ENCODE data around the gene PCDHB11.
"Not testable (repeated sequence)": the region's sequence is repeated elsewhere in the genome, so short reads cannot be mapped to it uniquely, and the experiment has no call there.

PCDHB11 gene

GRCh38 chr5:141199359-141200235 is at the start of gene PCDHB11:
Gene PCDHB11 (plus strand): TSS chr5:141199627. CDS start chr5:141199775, 148 bp downstream.
- no peak for DNase-seq (ENCODE audit: low read depth in 3 of 3)

- DNase-seq (ENCODE audit: low read depth in 3 of 3), result no peak
Observed at GRCh38 chr5:141149812-141150211, 49.6 kb upstream of the PCDHB11 start, which contains the start of gene PCDHB6. Gene PCDHB6 (plus strand): TSS chr5:141150057. CDS start chr5:141150258, 201 bp downstream.

DNA sequence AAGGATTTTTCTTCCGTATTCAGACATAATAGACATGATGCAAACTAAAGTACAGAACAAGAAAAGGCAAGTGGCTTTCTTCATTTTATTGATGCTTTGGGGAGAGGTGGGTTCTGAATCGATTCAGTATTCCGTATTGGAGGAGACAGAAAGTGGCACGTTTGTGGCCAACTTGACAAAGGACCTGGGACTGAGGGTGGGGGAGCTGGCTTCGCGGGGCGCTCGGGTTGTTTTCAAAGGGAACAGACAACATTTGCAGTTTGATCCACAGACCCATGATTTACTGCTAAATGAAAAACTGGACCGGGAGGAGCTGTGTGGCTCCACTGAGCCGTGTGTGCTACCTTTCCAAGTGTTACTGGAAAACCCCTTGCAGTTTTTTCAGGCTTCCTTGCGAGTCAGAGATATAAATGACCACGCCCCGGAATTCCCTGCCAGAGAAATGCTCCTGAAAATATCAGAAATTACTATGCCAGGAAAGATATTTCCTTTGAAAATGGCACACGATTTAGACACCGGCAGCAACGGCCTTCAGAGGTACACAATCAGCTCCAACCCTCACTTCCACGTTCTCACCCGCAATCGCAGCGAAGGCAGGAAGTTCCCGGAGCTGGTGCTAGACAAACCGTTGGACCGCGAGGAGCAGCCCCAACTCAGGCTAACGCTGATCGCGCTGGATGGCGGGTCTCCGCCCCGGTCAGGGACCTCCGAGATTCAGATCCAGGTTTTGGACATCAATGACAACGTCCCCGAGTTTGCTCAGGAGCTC is 49.0 kb upstream of the PCDHB11 start:
- DNase-seq (ENCODE audit: low read depth in 3 of 3), result no peak

GRCh38 chr5:141150993-141151325 is 48.5 kb upstream of the PCDHB11 start:
- DNase-seq (ENCODE audit: low read depth in 3 of 3), result no peak

- not testable (repeated sequence) for DNase-seq (ENCODE audit: low read depth in 3 of 3)
Observed at GRCh38 chr5:141151632-141152031, 47.8 kb upstream of the PCDHB11 start.

DNA sequence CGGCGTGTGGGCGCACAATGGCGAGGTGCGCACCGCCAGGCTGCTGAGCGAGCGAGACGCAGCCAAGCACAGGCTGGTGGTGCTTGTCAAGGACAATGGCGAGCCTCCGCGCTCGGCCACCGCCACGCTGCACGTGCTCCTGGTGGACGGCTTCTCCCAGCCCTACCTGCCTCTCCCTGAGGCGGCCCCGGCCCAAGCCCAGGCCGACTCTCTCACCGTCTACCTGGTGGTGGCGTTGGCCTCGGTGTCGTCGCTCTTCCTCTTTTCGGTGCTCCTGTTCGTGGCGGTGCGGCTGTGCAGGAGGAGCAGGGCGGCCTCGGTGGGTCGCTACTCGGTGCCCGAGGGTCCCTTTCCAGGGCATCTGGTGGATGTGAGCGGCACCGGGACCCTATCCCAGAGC is 47.3 kb upstream of the PCDHB11 start:
- not testable (repeated sequence) for DNase-seq (ENCODE audit: low read depth in 3 of 3)

GRCh38 chr5:141155540-141156374 is 43.7 kb upstream of the PCDHB11 start:
- no peak for DNase-seq (ENCODE audit: low read depth in 3 of 3)

DNA sequence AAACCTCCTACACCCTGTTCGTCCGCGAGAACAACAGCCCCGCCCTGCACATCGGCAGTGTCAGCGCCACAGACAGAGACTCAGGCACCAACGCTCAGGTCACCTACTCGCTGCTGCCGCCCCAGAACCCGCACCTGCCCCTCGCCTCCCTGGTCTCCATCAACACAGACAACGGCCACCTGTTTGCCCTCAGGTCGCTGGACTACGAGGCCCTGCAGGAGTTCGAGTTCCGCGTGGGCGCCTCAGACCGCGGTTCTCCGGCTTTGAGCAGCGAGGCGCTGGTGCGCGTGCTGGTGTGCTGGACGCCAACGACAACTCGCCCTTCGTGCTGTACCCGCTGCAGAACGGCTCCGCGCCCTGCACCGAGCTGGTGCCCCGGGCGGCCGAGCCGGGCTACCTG is 42.1 kb upstream of the PCDHB11 start:
- DNase-seq (ENCODE audit: low read depth in 3 of 3), result not testable (repeated sequence)

DNA sequence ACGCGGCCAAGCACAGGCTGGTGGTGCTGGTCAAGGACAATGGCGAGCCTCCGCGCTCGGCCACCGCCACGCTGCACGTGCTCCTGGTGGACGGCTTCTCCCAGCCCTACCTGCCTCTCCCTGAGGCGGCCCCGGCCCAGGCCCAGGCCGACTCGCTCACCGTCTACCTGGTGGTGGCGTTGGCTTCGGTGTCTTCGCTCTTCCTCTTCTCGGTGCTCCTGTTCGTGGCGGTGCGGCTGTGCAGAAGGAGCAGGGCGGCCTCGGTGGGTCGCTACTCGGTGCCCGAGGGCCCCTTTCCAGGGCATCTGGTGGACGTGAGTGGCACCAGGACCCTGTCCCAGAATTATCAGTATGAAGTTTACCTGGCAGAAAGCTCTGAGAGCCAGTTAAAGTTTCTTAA is 41.5 kb upstream of the PCDHB11 start:
- not testable (repeated sequence) for DNase-seq (ENCODE audit: low read depth in 3 of 3)

DNA sequence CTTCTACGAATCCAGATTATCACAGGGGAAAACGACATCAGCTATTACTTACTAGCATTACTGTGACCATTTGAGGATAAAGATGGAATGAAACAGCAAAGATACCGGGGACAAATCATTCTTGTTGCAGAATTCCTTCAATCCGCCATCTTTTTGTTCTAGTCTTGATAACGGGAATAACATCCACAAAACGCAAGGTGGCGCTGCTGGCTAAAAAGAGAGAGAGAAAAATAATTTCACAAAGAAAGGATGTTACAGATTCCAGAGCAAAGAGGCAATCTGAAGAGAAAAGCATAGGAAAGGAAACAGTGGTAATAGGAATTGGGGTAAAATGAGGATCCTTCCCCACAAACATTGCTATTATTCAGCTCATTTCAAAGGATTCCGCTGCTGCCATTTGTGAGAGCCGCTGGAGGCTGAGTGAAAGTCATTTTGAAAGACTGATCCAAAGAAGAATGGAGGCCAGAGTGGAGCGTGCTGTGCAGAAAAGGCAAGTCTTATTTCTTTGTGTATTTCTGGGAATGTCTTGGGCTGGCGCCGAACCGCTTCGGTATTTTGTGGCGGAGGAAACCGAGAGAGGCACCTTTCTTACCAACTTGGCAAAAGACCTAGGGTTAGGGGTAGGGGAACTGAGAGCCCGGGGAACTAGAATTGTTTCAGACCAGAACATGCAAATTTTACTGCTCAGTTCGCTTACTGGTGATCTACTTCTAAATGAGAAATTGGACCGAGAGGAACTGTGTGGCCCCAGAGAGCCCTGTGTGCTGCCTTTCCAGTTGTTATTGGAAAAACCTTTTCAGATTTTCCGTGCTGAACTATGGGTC is 26.8 kb upstream of the PCDHB11 start, which contains the start of gene PCDHB7:
Gene PCDHB7 (plus strand): TSS at position 264 of the 824 bp plus-strand sequence. CDS start 192 bp downstream, at position 456.
- no peak for DNase-seq (ENCODE audit: low read depth in 3 of 3)

DNA sequence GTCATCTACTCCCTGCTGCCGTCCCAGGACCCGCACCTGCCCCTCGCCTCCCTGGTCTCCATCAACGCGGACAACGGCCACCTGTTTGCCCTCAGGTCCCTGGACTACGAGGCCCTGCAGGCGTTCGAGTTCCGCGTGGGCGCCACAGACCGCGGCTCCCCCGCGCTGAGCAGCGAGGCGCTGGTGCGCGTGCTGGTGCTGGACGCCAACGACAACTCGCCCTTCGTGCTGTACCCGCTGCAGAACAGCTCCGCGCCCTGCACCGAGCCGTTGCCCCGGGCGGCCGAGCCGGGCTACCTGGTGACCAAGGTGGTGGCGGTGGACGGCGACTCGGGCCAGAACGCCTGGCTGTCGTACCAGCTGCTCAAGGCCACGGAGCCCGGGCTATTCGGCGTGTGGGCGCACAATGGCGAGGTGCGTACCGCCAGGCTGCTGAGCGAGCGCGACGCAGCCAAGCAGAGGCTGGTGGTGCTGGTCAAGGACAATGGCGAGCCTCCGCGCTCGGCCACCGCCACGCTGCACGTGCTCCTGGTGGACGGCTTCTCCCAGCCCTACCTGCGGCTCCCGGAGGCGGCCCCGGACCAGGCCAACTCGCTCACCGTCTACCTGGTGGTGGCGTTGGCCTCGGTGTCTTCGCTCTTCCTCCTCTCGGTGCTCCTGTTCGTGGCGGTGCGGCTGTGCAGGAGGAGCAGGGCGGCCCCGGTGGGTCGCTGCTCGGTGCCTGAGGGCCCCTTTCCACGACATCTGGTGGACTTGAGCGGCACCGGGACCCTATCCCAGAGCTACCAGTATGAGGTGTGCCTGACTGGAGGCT is 24.9 kb upstream of the PCDHB11 start:
- not testable (repeated sequence) for DNase-seq (ENCODE audit: low read depth in 3 of 3)

DNA sequence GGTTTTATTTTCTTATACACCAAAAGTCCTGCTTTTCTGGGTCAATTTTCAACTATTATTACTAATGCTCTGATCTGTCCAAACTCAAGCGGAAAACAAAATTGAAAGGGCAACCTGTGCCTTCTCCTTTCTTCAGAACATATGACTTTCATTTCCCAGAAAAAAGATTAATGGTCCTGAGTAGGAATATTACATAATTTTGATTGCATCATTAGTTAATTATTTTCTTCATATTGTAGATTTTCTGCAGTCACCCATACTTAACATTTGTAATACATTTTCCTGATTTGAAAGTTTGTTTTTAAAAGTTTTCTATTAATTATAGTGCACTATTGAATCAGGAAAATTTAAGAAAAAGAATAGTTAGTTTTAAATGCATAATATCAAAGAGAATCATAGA is 23.5 kb upstream of the PCDHB11 start:
- DNase-seq (ENCODE audit: low read depth in 3 of 3), result no peak

GRCh38 chr5:141177577-141178191 is 21.7 kb upstream of the PCDHB11 start, which contains the start of gene PCDHB8:
Gene PCDHB8 (plus strand): TSS chr5:141177790. CDS start chr5:141178035, 245 bp downstream.
- not testable (repeated sequence) for DNase-seq (ENCODE audit: low read depth in 3 of 3)

DNA sequence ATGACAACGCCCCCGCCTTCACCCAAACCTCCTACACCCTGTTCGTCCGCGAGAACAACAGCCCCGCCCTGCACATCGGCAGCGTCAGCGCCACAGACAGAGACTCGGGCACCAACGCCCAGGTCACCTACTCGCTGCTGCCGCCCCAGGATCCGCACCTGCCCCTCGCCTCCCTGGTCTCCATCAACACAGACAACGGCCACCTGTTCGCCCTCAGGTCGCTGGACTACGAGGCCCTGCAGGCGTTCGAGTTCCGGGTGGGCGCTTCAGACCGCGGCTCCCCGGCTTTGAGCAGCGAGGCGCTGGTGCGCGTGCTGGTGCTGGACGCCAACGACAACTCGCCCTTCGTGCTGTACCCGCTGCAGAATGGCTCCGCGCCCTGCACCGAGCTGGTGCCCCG is 20.1 kb upstream of the PCDHB11 start:
- not testable (repeated sequence) for DNase-seq (ENCODE audit: low read depth in 3 of 3)

GRCh38 chr5:141179876-141180275 is 19.6 kb upstream of the PCDHB11 start:
- not testable (repeated sequence) for DNase-seq (ENCODE audit: low read depth in 3 of 3)

DNA sequence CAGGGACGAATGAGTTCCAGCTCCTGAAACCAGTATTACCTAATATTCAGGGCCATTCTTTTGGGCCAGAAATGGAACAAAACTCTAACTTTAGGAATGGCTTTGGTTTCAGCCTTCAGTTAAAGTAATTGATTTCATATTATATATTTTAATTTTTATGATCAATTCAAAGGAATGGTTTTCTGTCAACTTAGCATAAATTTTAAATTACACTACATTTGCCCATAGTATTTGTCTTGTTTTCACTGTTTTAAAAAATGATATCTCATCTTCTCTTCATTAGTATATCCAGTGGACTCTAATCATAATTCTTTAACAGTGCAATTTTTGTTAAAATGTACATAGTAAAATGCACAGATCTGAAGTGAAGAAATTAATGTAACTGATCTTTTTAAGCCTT is 19.1 kb upstream of the PCDHB11 start:
- no peak for DNase-seq (ENCODE audit: low read depth in 3 of 3)

DNA sequence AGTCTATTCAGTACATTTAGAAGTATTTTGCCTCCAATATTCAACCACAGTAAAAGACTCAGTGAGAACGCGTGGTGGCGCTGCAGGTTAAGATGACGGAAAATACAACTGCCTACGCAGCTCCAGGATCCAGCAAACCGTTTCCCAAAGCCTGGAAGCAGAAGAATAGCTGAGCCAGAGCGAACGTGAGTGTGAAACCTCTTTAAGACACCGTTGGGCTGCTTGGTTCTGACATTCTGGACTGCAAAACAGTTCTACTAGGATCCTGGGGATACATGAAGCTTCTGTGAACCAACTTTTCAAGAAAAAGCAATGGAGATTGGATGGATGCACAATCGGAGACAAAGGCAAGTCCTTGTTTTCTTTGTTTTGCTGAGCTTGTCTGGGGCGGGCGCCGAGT is 17.2 kb upstream of the PCDHB11 start, which contains the start of gene PCDHB16:
Gene PCDHB16 (plus strand): TSS at position 140 of the 400 bp plus-strand sequence. CDS start 173 bp downstream, at position 313.
- DNase-seq (ENCODE audit: low read depth in 3 of 3), result no peak

DNA sequence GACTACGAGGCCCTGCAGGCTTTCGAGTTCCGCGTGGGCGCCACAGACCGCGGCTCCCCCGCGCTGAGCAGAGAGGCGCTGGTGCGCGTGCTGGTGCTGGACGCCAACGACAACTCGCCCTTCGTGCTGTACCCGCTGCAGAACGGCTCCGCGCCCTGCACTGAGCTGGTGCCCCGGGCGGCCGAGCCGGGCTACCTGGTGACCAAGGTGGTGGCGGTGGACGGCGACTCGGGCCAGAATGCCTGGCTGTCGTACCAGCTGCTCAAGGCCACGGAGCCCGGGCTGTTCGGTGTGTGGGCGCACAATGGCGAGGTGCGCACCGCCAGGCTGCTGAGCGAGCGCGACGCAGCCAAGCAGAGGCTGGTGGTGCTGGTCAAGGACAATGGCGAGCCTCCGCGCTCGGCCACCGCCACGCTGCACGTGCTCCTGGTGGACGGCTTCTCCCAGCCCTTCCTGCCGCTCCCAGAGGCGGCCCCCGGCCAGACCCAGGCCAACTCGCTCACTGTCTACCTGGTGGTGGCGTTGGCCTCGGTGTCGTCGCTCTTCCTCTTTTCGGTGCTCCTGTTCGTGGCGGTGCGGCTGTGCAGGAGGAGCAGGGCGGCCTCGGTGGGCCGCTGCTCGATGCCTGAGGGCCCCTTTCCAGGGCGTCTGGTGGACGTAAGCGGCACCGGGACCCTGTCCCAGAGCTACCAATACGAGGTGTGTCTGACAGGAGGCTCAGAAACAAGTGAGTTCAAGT is 15.1 kb upstream of the PCDHB11 start:
- DNase-seq (ENCODE audit: low read depth in 3 of 3), result not testable (repeated sequence)

Measured in stimulated activated CD4-positive, alpha-beta T cell treated with anti-CD3 and anti-CD28 coated beads, TNF-alpha, amount 100 ng/mL, for 48 hours (primary cell).